Peyer's patch (tissue), 4 donors: ENCODE data around the gene VAV2.

Source experiments
- CTCF ChIP-seq, 6 experiments: fragments of 450-650 bp in 4 of 6; fragments of 200-600 bp in 2 of 6; sonication (generic) in 1 of 6; IDR thresholded peaks; one replicate each; pipeline ENCODE4 v1.5.1; 2017 to 2019; ENCODE audit warnings: antibody characterized with exemption in 6 of 6, mild to moderate bottlenecking in 3 of 6, moderate library complexity in 1 of 6
- POLR2A ChIP-seq, 2 donors: fragments of 450-650 bp; IDR thresholded peaks; one replicate each; pipeline ENCODE4 v1.5.1; 2017; ENCODE audit warnings: antibody characterized with exemption in 2 of 2, mild to moderate bottlenecking in 2 of 2, moderate library complexity in 2 of 2

- TF ChIP-seq CTCF (IDR thresholded peaks at IDR 0.05) = no peak
- no peak for TF ChIP-seq POLR2A (IDR thresholded peaks at IDR 0.05)
Measured at GRCh38 chr9:133741716-133742115, 250.4 kb downstream of the VAV2 start.
